Right lobe of liver (tissue), 6 donors: Measurements from ENCODE around the gene USP2. TPM values are rescaled to one million over a fixed set of nuclear protein-coding genes. Genes with fewer than 3 reads are reported as not detected.
A peak's percentile ranks its signal among the peaks of the same experiment; 100 is the strongest.

Source experiments
- ATAC-seq, 4 donors: fragments of 200-7000 bp; cut with Tn5 transposase; one replicate each; pipeline ENCODE4 v1.9.1; 2020; ENCODE audit warnings: mild to moderate bottlenecking in 4 of 4, moderate library complexity in 4 of 4
- DNase-seq, 3 donors: peaks; one replicate each; pipeline ENCODE4 v3.0.0-alpha.2; 2020
- H3K27ac ChIP-seq, 3 donors: fragments of 200-600 bp; one replicate each; pipeline ENCODE4 v1.8.0; 2022
- H3K27me3 ChIP-seq, 2 donors: fragments of 200-600 bp; one replicate each; pipeline ENCODE4 v1.8.0; 2022
- H3K36me3 ChIP-seq, 4 donors: fragments of 200-600 bp; sonication (generic) in 1 of 4; one replicate each; pipeline versions ENCODE4 v1.5.1 to v1.8.0; 2017 to 2022; ENCODE audit warnings: control low read depth in 1 of 4
- H3K4me1 ChIP-seq, 4 donors: fragments of 200-600 bp; sonication (generic) in 1 of 4; one replicate each; pipeline versions ENCODE4 v1.5.1 to v1.8.0; 2017 to 2022; ENCODE audit warnings: control low read depth in 1 of 4
- H3K4me3 ChIP-seq, 3 donors: fragments of 200-600 bp; one replicate each; pipeline ENCODE4 v1.8.0; 2022
- H3K9me3 ChIP-seq, 4 donors: fragments of 200-600 bp; sonication (generic) in 1 of 4; one replicate each; pipeline versions ENCODE4 v1.5.1 to v1.8.0; 2017 to 2022; ENCODE audit warnings: control low read depth in 1 of 4
- CTCF ChIP-seq, 4 donors: fragments of 200-600 bp in 3 of 4; fragments of 450-650 bp in 1 of 4; IDR thresholded peaks; one replicate each; pipeline versions ENCODE4 v1.5.1 to v1.8.0; 2016 to 2022; ENCODE audit warnings: antibody characterized with exemption in 4 of 4, mild to moderate bottlenecking in 2 of 4
- POLR2A ChIP-seq: fragments of 450-650 bp; IDR thresholded peaks from one replicate; pipeline ENCODE4 v1.6.1; 2017; ENCODE audit warnings: antibody characterized with exemption, mild to moderate bottlenecking
- WGBS: methylation state at CpG from one replicate; pipeline ENCODE4 v1.1.6; 2018; ENCODE audit warnings: low coverage, low lambda C conversion rate; ENCODE audit not compliant: insufficient coverage; ENCODE audit errors: missing lambda C conversion rate; 5-methylcytosine and 5-hydroxymethylcytosine counted together
- intact Hi-C, 2 donors: fragments of 100-400 bp; cut with DNase I; formaldehyde crosslinking; loops; one replicate each; pipeline versions ENCODE4 v1.11.2 to v1.14.1; 2022
- total RNA-seq, 6 experiments: library from RNA; depleted of rRNA in 2 of 6; stranded (reverse); fragments of >200 nt in 2 of 6; fragmentation: NEBNext Ultra II Directional in 3 of 6; extraction: Animal tissue kit (Norgen Biotek cat#: 25700) in 3 of 6; gene quantifications; one replicate each; pipeline versions ENCODE4 v1.1.0 to v1.2.4, GENCODE V29; 2016 to 2023
- donor health status: DM: no; HTN: yes; CAD: no.
- donor health status: DM: no; HTN: no; CAD: no.
- donor health status: DM: no; HTN: no; CAD: no.
- donor health status: DM: no; HTN: yes; CAD: no.
- donor health status: DM: no; HTN: yes; CAD: no.

The USP2 gene
- total RNA-seq, 6 experiments from 2014 or later: 1.3 to 25.9 (median 4.6) TPM

- ATAC-seq (peak in 1 of 4 donors; percentile 24), DNase-seq (peak in 1 of 3 donors; percentile 48)
- Histone ChIP-seq H3K4me3 (no peak overlapping the region), H3K4me1 (peaks cover 0 to 44% (median 12%) of the 10 kb centered on the region in 4 donors), H3K27ac (peak overlapping the region in 1 of 3 donors; percentile 14), H3K36me3 (peaks cover 0 to 39% (median 6%) of the 10 kb centered on the region in 4 donors), H3K27me3 (no peaks in the 10 kb centered on the region), H3K9me3 (no peaks in the 10 kb centered on the region)
- 67% methylated on average over 5 of the region's 10 CpGs for WGBS
- TF ChIP-seq CTCF (IDR thresholded peaks at IDR 0.05) (no peak), POLR2A (no peak)
- intact Hi-C loops: loop anchor here in 1 of 2 donors (10.0 kb wide), 1 partner anchor 115 kb away; no protein-coding TSS in a partner anchor
Observed at GRCh38 chr11:119359365-119360214, 21.9 kb downstream of the USP2 start.

- H3K4me3 ChIP-seq: peak overlapping the region in 1 of 3 donors; percentile 30
- H3K9me3 ChIP-seq: no peaks in the 10 kb centered on the region
- intact Hi-C loops: no loop called here
- peaks cover 0 to 39% (median 6%) of the 10 kb centered on the region in 4 donors for H3K36me3 ChIP-seq
- no peak for TF ChIP-seq POLR2A
- TF ChIP-seq CTCF (IDR thresholded peaks at IDR 0.05): no peak
- peaks cover 0 to 52% (median 6%) of the 10 kb centered on the region in 4 donors for H3K4me1 ChIP-seq
- no peaks in the 10 kb centered on the region for H3K27me3 ChIP-seq
- ATAC-seq (peak in 1 of 4 donors; percentile 1), DNase-seq (peak in 1 of 3 donors; percentile 22)
- 37% methylated on average over 5 of the region's 13 CpGs for WGBS
- H3K27ac ChIP-seq: no peak overlapping the region
Observed at GRCh38 chr11:119357074-119357473, 24.4 kb downstream of the USP2 start.

GRCh38 chr11:119356349-119357031, 25.0 kb downstream of the USP2 start:
- peak overlapping the region in 1 of 3 donors; percentile 26 for H3K27ac ChIP-seq

More at GRCh38 chr11:119356349-119357031, 25.0 kb downstream of the USP2 start:
- Histone ChIP-seq H3K9me3 (no peaks in the 10 kb centered on the region), H3K4me3 (peak overlapping the region; percentile 30 to 41 (median 31)), H3K4me1 (peaks cover 0 to 46% (median 3%) of the 10 kb centered on the region in 4 donors), H3K27me3 (no peaks in the 10 kb centered on the region), H3K36me3 (peaks cover 0 to 39% (median 6%) of the 10 kb centered on the region in 4 donors)
- intact Hi-C loops: no loop called here
- WGBS: 8% methylated on average over 20 of the region's 54 CpGs
- TF ChIP-seq CTCF (IDR thresholded peaks at IDR 0.05) (peak; percentile 54 to 85 (median 70)), POLR2A (no peak)
- DNase-seq: peak; percentile 77 to 85 (median 80)
- ATAC-seq: peak; percentile 73 to 82 (median 76)
